GM13976 (cell line): ENCODE results near the gene NLGN1.

ENCODE experiments used
- DNase-seq: peaks from one replicate; pipeline ENCODE4 v3.0.0; 2012; ENCODE audit warnings: low spot score
- CTCF ChIP-seq: IDR thresholded peaks from 2 replicates; pipeline ENCODE4 v1.5.1; 2012; ENCODE audit warnings: borderline replicate concordance, mild to moderate bottlenecking; ENCODE audit not compliant: insufficient read depth; ENCODE audit errors: extremely low read depth, missing control alignments, control extremely low read depth
- in situ Hi-C: fragments of 300-500 bp; cut with MboI; formaldehyde crosslinking; loops from one replicate; pipeline ENCODE4 v1.12.0; 2022; ENCODE audit warnings: low sequenced_read_pairs, mixed read lengths, inconsistent platforms; ENCODE audit not compliant: unreplicated experiment

The NLGN1 gene

GRCh38 chr3:174325171-174325570 is 927.6 kb downstream of the NLGN1 start:
- no peak for DNase-seq
- in situ Hi-C loops: no loop called here
- TF ChIP-seq CTCF: no peak

GRCh38 chr3:174325834-174326700 is 928.5 kb downstream of the NLGN1 start:
- TF ChIP-seq CTCF: no peak
- DNase-seq: no peak
- in situ Hi-C loops: no loop called here

- TF ChIP-seq CTCF: no peak
- in situ Hi-C loops: no loop called here
- DNase-seq: no peak
These were observed 931.8 kb downstream of the NLGN1 start for GRCh38 chr3:174329321-174329720.

- in situ Hi-C loops: no loop called here
- DNase-seq: no peak
These were observed 932.8 kb downstream of the NLGN1 start for GRCh38 chr3:174330303-174330702.

GRCh38 chr3:174331095-174331800 is 933.7 kb downstream of the NLGN1 start:
- DNase-seq: no peak
- TF ChIP-seq CTCF: no peak
- in situ Hi-C loops: no loop called here

More at GRCh38 chr3:174330303-174330702, 932.8 kb downstream of the NLGN1 start:
- no peak for TF ChIP-seq CTCF

- in situ Hi-C loops: no loop called here
These were observed 934.8 kb downstream of the NLGN1 start for GRCh38 chr3:174332391-174332790.

More at GRCh38 chr3:174332391-174332790, 934.8 kb downstream of the NLGN1 start:
- no peak for TF ChIP-seq CTCF
- DNase-seq: no peak
